Adipose tissue (tissue), 3 donors: ENCODE results near the gene HPN. TPM values are rescaled to one million over a fixed set of nuclear protein-coding genes. Genes with fewer than 3 reads are reported as not detected.
"Not testable (repeated sequence)": the region's sequence is repeated elsewhere in the genome, so short reads cannot be mapped to it uniquely, and the experiment has no call there.

Experiments used
- H3K27ac ChIP-seq: one replicate; pipeline ENCODE4 v1.5.1; 2013; ENCODE audit warnings: low read depth, low read length
- WGBS, 3 donors: extraction: QIAGEN DNeasy Blood & Tissue Kit; methylation state at CpG; one replicate each; pipeline ENCODE4 v1.1.7; 2013; 5-methylcytosine and 5-hydroxymethylcytosine counted together
- polyA plus RNA-seq, 3 donors: library from polyadenylated mRNA; stranded (reverse); fragments of 200-250 nt; gene quantifications; one replicate each; pipeline ENCODE4 v1.2.3, GENCODE V29; 2013
- donor health status: healthy with polysubstance abuse.
- donor health status: Bipolar disorder and iron deficiency.
- donor health status: healthy.

HPN gene
- polyA plus RNA-seq: 100 to 1,000 TPM in 1 of 3 donors, 1 to 10 TPM in 2; 1.5 to 141 (median 5.4) TPM

- WGBS, 3 donors: 26 to 71% (median 64%) methylated on average over 11 to 19 of the region's 19 CpGs
- no peak within 1 kb of the TSS for H3K27ac ChIP-seq
These were observed at the start of gene HPN for GRCh38 chr19:35041548-35042055. Gene HPN, plus strand, starts transcription at chr19:35041721. Its CDS starts 786 bp downstream, at chr19:35042507.

DNA sequence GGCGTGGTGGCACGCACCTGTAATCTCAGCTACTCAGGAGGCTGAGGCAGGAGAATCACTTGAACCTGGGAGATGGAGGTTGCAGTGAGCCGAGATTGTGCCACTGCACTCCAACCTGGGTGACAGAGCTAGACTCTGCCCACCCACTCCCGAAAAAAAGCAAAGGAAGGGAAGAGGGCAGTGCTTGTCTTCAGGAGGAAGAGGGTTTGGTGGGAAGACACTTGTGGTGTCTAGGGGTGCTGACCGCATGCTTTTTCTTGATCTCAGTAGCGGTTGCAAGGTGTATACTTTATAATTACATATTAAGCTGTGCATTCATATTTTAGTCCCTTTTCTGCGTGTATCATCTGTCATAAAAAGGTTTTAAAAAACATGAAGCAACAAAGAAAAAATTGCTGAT, 48.9 kb upstream of the HPN start:
- not testable (repeated sequence) for H3K27ac ChIP-seq
- 83 to 90% (median 87%) methylated on average over 7 of the region's 7 CpGs for WGBS, 3 donors

DNA sequence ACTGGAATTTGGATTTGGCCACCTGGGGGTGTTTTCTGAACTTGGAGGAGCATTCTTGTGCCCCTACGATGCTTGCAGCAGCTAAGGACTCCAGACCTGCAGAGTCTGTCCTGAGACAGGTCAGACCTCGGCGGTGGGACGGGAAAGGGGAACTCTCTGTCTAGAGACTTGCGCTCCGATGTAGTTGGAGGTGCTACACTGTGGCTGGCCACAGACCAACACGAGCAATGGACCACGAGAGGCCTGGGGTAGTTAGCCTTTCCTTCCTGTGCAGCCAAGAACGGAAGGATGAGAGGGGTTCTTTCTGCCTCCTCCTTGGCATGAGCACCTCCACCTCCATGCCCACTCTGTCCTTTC, 47.3 kb upstream of the HPN start:
- WGBS, 3 donors: 49 to 82% (median 53%) methylated on average over 9 of the region's 9 CpGs
- no peak overlapping the region for H3K27ac ChIP-seq

DNA sequence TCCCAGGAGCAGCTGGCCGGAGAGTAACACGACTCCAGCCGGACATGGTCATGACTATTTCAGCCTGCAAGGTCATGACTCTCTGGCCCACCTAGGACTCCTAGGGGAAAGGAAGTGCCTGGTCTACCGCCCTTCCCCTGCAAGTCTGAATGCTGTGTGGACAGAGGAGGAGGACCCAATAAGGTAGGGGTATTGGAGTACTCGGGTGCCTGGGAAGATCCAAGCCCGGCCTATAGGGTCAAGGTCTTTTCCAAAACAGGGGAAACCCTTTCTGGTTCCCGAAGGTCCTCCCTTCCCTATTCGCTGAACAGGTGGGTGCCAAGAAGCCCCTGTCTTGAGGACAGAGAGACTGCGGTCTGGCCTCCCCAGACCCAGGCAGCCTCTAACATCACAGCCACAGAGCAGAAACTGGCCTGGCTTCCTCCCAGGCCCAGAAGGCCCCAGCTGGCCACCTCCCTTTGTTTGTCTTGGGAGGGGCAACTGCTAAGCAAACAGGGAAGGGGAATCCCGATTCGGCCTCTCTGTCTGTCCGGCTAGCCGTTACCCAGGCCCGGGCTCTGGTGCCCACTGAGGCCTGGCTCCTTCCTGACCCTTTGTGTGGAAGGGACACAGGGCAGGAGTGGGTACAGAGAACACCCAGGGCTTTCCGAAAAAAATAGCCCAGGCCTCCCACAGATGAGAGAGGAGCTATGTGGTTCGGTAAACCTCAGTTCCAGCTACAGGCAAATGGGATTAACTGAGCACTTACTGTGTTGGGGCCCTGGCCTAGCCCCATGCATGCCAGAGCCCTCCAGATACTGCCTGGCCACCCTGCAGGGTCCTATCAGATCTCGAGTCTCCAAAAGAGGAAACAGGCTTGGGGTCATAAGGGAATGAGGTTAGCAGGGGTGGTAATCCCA, 46.6 kb upstream of the HPN start:
- H3K27ac ChIP-seq: no peak overlapping the region
- WGBS, 3 donors: 35 to 72% (median 68%) methylated on average over 17 of the region's 17 CpGs

- H3K27ac ChIP-seq: no peak overlapping the region
- WGBS, 3 donors: 56 to 92% (median 84%) methylated on average over 7 to 8 of the region's 8 CpGs
These were observed 46.0 kb upstream of the HPN start for GRCh38 chr19:34995551-34995950.

DNA sequence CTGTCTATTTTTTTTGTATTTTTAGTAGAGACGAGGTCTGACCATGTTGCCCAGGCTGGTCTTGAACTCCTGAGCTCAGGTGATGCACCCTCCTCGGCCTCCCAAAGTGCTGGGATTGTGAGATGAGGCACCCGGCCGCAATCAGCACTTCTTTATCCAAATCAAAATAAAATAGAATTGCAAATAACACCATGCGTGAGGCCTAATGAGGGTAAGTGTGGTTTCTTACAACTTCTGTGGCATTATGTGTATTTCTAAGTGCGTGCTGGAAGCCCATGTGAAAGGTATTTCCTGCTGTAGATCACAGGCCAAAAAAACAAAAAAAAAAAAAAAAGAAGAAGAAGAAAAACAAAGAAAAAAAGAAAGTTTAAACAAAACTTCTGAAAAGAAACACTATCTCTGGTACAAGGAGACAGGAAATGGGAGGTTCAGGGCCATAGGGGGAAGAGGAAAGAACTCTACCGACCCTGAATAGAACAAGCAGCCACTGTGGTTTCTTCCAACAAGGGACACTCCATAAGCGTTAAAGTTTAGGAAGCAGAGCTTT, 44.4 kb upstream of the HPN start:
- WGBS, 3 donors: 45 to 72% (median 46%) methylated on average over 8 of the region's 8 CpGs
- H3K27ac ChIP-seq: no peak overlapping the region

DNA sequence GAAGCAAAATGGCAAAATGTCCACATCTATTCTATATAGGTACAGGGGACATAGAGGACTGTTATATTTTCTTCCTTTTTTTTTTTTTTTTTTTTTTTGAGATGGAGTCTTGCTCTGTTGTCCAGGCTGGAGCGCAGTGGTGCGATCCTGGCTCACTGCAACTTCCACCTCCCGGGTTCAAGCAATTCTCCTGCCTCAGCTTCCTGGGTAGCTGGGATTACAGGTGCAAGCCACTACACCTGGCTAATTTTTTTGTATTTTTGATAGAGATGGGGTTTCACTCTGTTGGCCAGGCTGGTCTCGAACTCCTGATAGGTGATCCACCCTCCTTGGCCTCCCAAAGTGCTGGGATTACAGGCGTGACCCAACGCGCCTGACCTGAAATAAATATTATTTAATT, 43.3 kb upstream of the HPN start:
- not testable (repeated sequence) for H3K27ac ChIP-seq
- WGBS, 3 donors: 90 to 91% (median 90%) methylated on average over 7 of the region's 7 CpGs

DNA sequence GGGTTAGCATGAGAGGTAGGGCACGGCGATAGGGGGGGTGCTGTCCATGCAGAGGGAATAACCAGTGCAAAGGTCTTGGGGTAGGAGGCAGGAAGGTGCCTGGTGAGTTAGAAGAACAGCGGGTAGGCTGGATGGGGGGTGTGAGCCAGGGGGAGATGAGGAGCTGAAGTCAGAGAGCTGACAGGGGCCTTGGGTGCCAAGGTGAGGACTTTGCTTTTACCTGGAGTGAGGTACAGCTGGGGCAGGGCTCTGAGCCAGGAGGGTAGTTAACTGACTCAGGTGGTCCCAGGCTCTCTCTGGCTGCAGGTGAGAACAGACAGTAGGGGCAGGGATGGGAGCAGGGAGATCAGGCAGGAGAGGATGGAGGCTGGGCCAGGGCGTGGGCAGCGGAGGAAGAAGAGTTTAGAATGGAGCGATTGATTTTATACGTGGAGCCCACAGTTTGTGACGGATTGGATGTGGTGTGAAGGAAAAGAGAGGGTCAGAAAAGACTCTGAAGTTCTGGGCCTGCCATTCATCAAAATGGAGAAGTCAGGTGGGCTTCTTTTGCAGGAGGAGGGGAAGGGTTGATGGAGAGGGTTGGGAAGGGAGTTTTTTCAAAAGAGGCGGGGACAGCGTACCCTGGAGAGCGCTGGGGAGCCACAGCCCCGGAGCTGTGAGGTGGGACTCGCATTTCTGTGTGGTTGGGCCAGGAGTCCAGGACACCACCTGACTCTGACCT, 42.6 kb upstream of the HPN start:
- H3K27ac ChIP-seq: peak overlapping the region; percentile 93
- 45 to 47% (median 47%) methylated on average over 13 of the region's 13 CpGs for WGBS, 3 donors

GRCh38 chr19:34999498-35000337, 41.8 kb upstream of the HPN start, which contains the start of gene GRAMD1A:
Gene GRAMD1A, plus strand, starts transcription at chr19:35000323. Its CDS starts 156 bp downstream, at chr19:35000479.
- peak within 1 kb of the TSS; percentile 93 for H3K27ac ChIP-seq
- 1 to 2% (median 2%) methylated on average over 24 to 40 of the region's 45 CpGs for WGBS, 3 donors

DNA sequence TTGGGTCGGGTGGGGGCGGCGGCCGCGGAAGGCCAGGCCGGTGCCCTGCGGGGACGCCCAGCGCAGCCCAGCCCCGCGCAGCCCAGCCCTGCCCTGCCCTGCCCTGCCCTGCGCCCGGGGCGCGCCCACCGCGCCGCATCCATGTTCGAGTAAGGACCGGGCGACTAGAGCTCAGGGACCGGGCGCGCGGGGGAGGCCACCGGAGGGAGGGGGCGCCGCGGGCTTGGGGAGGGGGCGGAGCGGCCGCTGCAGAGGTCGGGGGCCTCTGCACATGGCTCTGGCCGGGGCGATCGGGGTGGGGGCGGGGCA, 41.2 kb upstream of the HPN start:
- 0 to 3% (median 1%) methylated on average over 6 to 36 of the region's 37 CpGs for WGBS, 3 donors
- peak overlapping the region; percentile 93 for H3K27ac ChIP-seq

- WGBS, 3 donors: 2 to 4% (median 3%) methylated on average over 27 to 46 of the region's 46 CpGs
- H3K27ac ChIP-seq: peak overlapping the region; percentile 93
These were observed 40.6 kb upstream of the HPN start for GRCh38 chr19:35000647-35001501.

DNA sequence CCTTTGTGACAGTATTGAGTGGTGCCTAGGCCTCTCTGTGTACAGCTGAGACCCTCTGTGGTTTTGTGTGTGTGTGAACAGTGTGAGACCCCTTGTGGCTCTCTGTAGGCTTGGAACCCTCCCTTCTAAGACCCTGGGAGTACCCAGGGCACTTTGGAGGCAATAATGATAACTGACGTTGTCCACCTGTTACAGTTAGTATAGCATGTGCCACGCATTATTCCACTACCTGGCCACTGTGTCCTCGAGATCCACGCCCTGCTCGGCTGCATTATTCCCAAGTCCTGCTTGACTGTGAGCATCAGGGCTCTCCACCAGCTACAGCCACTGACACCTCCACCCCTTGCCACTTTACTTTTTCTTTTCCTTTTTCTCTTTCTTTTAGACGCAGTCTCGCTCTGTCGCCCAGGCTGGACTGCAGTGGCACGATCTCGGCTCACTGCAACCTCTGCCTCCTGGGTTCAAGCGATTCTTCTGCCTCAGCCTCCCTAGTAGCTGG, 39.4 kb upstream of the HPN start:
- H3K27ac ChIP-seq: no peak overlapping the region
- 89 to 91% (median 90%) methylated on average over 11 of the region's 11 CpGs for WGBS, 3 donors

- H3K27ac ChIP-seq: no peak overlapping the region
- WGBS, 3 donors: 84 to 93% (median 91%) methylated on average over 18 of the region's 18 CpGs
These were observed 36.8 kb upstream of the HPN start for GRCh38 chr19:35004517-35005255.

DNA sequence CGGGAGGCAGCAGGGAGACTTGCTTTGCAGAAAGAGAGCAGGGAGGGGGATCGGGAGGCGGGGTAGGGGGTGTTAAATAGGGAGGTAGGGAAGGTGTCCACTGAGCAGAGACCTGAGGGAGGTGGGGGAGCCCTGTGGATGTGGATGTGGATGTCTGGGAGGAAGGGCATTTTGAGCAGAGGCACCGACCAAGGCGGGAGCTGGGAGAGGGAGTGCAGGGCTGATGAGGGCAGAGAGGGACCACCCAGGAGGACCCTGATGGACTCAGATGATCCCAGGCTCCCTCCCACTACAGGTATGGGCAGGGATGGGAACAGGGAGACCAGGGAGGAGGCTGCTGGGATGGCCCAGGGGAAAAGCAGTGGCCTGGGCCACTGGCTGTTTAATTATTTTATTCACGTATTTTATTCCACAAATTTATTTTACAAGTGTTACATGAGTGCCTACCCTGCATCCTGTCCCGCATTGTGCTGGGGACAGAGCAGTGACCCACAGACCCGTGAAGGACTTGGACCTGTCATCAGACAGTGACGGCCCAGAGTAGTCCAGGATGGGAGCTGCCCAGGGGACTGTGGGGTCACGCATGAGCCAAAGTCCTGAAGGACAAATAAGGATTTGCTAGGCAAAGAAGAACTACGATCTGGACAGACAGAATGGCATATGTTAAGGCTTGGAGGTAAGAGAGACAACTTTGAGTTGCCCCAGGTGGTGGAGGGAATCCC, 36.1 kb upstream of the HPN start:
- H3K27ac ChIP-seq: no peak overlapping the region
- WGBS, 3 donors: 82 to 88% (median 83%) methylated on average over 11 of the region's 11 CpGs

DNA sequence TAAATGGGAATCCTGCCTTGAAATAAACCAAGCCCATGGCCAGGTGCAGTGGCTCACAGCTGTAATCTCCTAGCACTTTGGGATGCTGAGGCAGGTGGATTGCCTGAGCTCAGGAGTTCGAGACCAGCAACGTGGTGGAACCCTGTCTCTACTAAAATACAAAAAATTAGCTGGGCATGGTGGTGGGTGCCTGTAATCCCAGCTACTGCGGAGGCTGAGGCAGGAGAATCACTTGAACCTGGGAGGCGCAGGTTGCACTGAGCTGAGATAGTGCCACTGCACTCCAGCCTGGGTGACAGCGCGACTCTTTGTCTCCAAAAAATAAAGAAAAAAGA, 35.5 kb upstream of the HPN start:
- H3K27ac ChIP-seq: not testable (repeated sequence)
- 42 to 97% (median 87%) methylated on average over 6 of the region's 6 CpGs for WGBS, 3 donors

DNA sequence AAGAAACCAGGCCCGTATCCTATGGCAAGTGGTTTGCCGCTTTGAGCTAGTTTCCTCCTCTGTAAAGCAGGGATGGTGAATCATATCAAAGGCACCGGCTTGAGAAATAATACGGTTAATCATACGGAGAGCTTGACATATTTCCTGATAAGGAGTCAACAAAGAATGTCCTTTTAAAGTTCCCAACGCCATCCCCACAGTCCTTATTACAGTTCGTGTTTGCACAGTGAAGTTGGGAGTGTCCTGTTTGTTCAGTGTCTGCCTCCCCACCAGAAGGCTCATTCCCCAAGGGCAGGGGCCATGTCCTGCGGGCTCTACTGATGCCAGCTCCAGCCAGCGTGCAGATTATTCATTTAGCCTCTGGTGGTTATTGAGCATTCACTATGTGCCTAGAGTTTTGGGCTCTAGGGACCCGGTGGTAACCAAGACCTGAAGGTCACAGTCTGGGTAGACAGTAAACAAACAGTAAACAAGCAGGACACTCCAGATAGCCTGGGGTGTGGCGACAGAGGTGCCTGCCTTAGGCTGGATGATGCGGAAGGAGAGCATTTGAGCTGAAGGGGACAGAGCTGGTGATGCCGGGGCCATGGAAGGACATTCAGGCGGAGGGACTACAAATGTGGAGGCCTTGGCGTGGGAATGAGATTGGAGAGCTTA, 35.1 kb upstream of the HPN start:
- no peak overlapping the region for H3K27ac ChIP-seq

More for the DNA sequence above, 35.1 kb upstream of the HPN start:
- 31 to 80% (median 76%) methylated on average over 15 of the region's 15 CpGs for WGBS, 3 donors
